HCT116 (cell line): ENCODE results near the gene TEX2.

Source experiments
- EZH2 ChIP-seq: fragments of 200-600 bp; sonication (generic); IDR thresholded peaks from 2 replicates; pipeline ENCODE4 v1.6.1; 2017; ENCODE audit warnings: antibody characterized with exemption, mixed run types
- EZH2phosphoT487 ChIP-seq: fragments of 200-600 bp; IDR thresholded peaks from 2 replicates; pipeline ENCODE4 v1.6.1; 2018; ENCODE audit warnings: antibody characterized with exemption, borderline replicate concordance
- POLR2AphosphoS5 ChIP-seq: IDR thresholded peaks from 2 replicates; pipeline ENCODE4 v1.6.1; 2011; ENCODE audit warnings: mild to moderate bottlenecking, low read depth, low read length, moderate library complexity

- TF ChIP-seq POLR2AphosphoS5: no peak
- TF ChIP-seq EZH2: no peak
- TF ChIP-seq EZH2phosphoT487: no peak
Measured at GRCh38 chr17:64160378-64160777, 102.7 kb downstream of the TEX2 start.
